Liver (tissue), 9 donors: ENCODE measurements around the gene NUP54. TPM values are rescaled to one million over a fixed set of nuclear protein-coding genes. Genes with fewer than 3 reads are reported as not detected.

Experiments used
- DNase-seq: peaks from one replicate; pipeline ENCODE4 v3.0.0-alpha.2; 2017; ENCODE audit warnings: low spot score
- H3K27ac ChIP-seq, 2 donors: one replicate each; pipeline ENCODE4 v1.7.0; 2013; ENCODE audit warnings: inconsistent platforms in 2 of 2, low read length in 2 of 2, control low read depth in 1 of 2, low read depth in 1 of 2, mild to moderate bottlenecking in 1 of 2
- H3K27me3 ChIP-seq, 4 donors: one replicate each; pipeline versions ENCODE4 v1.6.1 to v1.7.0; 2013; ENCODE audit warnings: low read length in 3 of 4, inconsistent platforms in 1 of 4, mild to moderate bottlenecking in 1 of 4, moderate library complexity in 1 of 4; ENCODE audit not compliant: control insufficient read depth in 4 of 4, insufficient read depth in 4 of 4
- H3K36me3 ChIP-seq, 4 donors: one replicate each; pipeline versions ENCODE4 v1.6.1 to v1.7.0; 2013; ENCODE audit warnings: low read length in 3 of 4, mild to moderate bottlenecking in 3 of 4, low read depth in 1 of 4, moderate library complexity in 1 of 4; ENCODE audit not compliant: control insufficient read depth in 4 of 4, insufficient read depth in 3 of 4
- H3K4me1 ChIP-seq, 4 donors: one replicate each; pipeline versions ENCODE4 v1.6.1 to v1.7.0; 2013; ENCODE audit warnings: low read length in 3 of 4, mild to moderate bottlenecking in 3 of 4, moderate library complexity in 1 of 4; ENCODE audit not compliant: control insufficient read depth in 4 of 4, insufficient read depth in 4 of 4
- H3K4me3 ChIP-seq, 3 donors: one replicate each; pipeline versions ENCODE4 v1.6.1 to v1.7.0; 2013; ENCODE audit warnings: low read length in 3 of 3, control low read depth in 1 of 3, low read depth in 1 of 3, mild to moderate bottlenecking in 1 of 3
- H3K9ac ChIP-seq, 2 donors: one replicate each; pipeline ENCODE4 v1.7.0; 2013; ENCODE audit warnings: low read length in 2 of 2, mild to moderate bottlenecking in 2 of 2, moderate library complexity in 2 of 2, control low read depth in 1 of 2, low read depth in 1 of 2
- H3K9me3 ChIP-seq, 4 donors: one replicate each; pipeline versions ENCODE4 v1.6.1 to v1.7.0; 2013; ENCODE audit warnings: low read length in 3 of 4; ENCODE audit not compliant: control insufficient read depth in 4 of 4
- FOXA1 ChIP-seq: IDR thresholded peaks from 2 replicates; pipeline ENCODE4 v1.6.1; 2016; ENCODE audit warnings: antibody characterized with exemption
- FOXA2 ChIP-seq: IDR thresholded peaks from 2 replicates; pipeline ENCODE4 v1.6.1; 2016; ENCODE audit warnings: antibody characterized with exemption
- HNF4A ChIP-seq, 2 donors: conservative IDR thresholded peaks; 2 replicates each; pipeline ENCODE4 v1.6.1; 2016; ENCODE audit warnings: antibody characterized with exemption in 2 of 2, mild to moderate bottlenecking in 2 of 2
- HNF4G ChIP-seq: IDR thresholded peaks from 2 replicates; pipeline ENCODE4 v1.6.1; 2016; ENCODE audit warnings: antibody characterized with exemption
- NR2F2 ChIP-seq: IDR thresholded peaks from 2 replicates; pipeline ENCODE4 v1.6.1; 2016; ENCODE audit warnings: antibody characterized with exemption
- RAD21 ChIP-seq, 2 donors: IDR thresholded peaks; 2 replicates each; pipeline ENCODE4 v1.6.1; 2016; ENCODE audit warnings: antibody characterized with exemption in 2 of 2, mild to moderate bottlenecking in 2 of 2
- RXRA ChIP-seq, 2 donors: IDR thresholded peaks; 2 replicates each; pipeline ENCODE4 v1.6.1; 2017 to 2018; ENCODE audit warnings: antibody characterized with exemption in 2 of 2, mild to moderate bottlenecking in 1 of 2
- SP1 ChIP-seq: IDR thresholded peaks from 2 replicates; pipeline ENCODE4 v1.6.1; 2018; ENCODE audit warnings: antibody characterized with exemption, mild to moderate bottlenecking
- TAF1 ChIP-seq: conservative IDR thresholded peaks from 2 replicates; pipeline ENCODE4 v1.6.1; 2016; ENCODE audit warnings: antibody characterized with exemption, mild to moderate bottlenecking
- WGBS: extraction: QIAGEN DNeasy Blood & Tissue Kit; methylation state at CpG from one replicate; pipeline ENCODE4 v1.1.7; 2013; 5-methylcytosine and 5-hydroxymethylcytosine counted together
- polyA plus RNA-seq, 2 donors: library from polyadenylated mRNA; stranded (reverse) in 1 of 2; unstranded in 1 of 2; fragments of 200-250 nt in 1 of 2; fragments of >200 nt in 1 of 2; fragmentation: Nextera tagmentation in 1 of 2; extraction: Ambion mirVana in 1 of 2; gene quantifications; one replicate each; pipeline versions ENCODE4 v1.2.1 to v1.2.3, GENCODE V29; 2013 to 2015
- total RNA-seq, 2 donors: library from RNA; depleted of rRNA; stranded (reverse); fragments of >200 nt; gene quantifications; one replicate each; pipeline ENCODE4 v1.2.3, GENCODE V29; 2014
- TF ChIP-seq, protein P1 (sequence below): IDR thresholded peaks from 2 replicates; pipeline ENCODE4 v1.6.1; 2016; ENCODE audit warnings: antibody characterized with exemption, mild to moderate bottlenecking
- TF ChIP-seq, protein P2 (sequence below): IDR thresholded peaks from 2 replicates; pipeline ENCODE4 v1.6.1; 2016; ENCODE audit warnings: antibody characterized with exemption
- TF ChIP-seq, protein P3 (sequence below): IDR thresholded peaks from 2 replicates; pipeline ENCODE4 v1.6.1; 2016; ENCODE audit warnings: antibody characterized with exemption
- donor health status: healthy.
- donor health status: healthy.
- donor health status: healthy.
- donor health status: healthy.
- donor health status: healthy.

The NUP54 gene
- total and polyA plus RNA-seq, 4 donors, result 8.3 to 29.3 (median 16.5) TPM

DNA sequence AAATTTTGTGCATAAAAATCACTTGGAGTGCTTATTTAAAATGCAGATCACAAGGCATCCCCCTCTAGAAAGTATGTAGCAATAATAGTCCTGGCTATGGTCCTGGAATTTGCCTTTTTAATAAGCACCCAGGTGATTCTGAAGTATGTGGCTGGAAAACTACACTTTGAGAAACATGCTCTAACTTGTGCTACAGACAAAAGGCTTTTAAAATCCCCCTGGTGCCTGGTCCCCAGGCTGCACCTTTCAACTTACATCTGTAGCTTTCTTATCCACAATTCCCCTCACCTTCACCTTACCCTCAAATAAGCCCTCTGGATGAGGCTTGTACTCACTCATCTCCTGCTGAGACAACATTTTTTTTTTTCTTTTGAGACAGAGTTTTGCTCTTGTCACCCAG lies 52.6 kb downstream of the NUP54 start (continued):
- TF ChIP-seq, protein P1, sequence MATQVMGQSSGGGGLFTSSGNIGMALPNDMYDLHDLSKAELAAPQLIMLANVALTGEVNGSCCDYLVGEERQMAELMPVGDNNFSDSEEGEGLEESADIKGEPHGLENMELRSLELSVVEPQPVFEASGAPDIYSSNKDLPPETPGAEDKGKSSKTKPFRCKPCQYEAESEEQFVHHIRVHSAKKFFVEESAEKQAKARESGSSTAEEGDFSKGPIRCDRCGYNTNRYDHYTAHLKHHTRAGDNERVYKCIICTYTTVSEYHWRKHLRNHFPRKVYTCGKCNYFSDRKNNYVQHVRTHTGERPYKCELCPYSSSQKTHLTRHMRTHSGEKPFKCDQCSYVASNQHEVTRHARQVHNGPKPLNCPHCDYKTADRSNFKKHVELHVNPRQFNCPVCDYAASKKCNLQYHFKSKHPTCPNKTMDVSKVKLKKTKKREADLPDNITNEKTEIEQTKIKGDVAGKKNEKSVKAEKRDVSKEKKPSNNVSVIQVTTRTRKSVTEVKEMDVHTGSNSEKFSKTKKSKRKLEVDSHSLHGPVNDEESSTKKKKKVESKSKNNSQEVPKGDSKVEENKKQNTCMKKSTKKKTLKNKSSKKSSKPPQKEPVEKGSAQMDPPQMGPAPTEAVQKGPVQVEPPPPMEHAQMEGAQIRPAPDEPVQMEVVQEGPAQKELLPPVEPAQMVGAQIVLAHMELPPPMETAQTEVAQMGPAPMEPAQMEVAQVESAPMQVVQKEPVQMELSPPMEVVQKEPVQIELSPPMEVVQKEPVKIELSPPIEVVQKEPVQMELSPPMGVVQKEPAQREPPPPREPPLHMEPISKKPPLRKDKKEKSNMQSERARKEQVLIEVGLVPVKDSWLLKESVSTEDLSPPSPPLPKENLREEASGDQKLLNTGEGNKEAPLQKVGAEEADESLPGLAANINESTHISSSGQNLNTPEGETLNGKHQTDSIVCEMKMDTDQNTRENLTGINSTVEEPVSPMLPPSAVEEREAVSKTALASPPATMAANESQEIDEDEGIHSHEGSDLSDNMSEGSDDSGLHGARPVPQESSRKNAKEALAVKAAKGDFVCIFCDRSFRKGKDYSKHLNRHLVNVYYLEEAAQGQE, result no peak
- TF ChIP-seq TAF1, result no peak

DNA sequence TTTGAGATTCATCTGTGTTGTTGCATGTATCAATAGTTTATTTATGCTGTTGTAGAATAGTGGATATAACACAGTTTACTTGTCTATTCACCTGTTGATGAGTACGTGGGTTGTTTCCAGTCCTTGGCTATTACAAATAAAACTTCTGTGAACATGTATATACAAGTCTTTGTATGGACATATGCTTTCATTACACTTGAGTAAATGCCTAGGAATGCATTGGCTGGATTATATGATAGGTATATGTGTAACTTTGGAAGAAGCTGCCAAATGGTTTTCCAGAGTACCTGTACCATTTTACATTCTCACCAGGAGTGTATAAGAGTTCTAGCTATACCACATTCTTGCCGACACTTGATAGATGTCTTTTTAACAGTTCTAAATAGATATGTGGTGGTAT lies 57.1 kb downstream of the NUP54 start:
- peaks cover 0 to 6% (median 4%) of the 10 kb centered on the region in 4 donors for H3K4me1 ChIP-seq
- no peaks in the 10 kb centered on the region for H3K36me3 ChIP-seq
- H3K27me3 ChIP-seq, result no peaks in the 10 kb centered on the region
- no peak overlapping the region for H3K4me3 ChIP-seq
- no peak overlapping the region for H3K27ac ChIP-seq
- H3K9me3 ChIP-seq, result no peaks in the 10 kb centered on the region
- no peak for DNase-seq
- TF ChIP-seq FOXA1 (no peak), NR2F2 (no peak), RAD21 (IDR thresholded peaks at IDR 0.05) (no peak)
- TF ChIP-seq, protein P2, sequence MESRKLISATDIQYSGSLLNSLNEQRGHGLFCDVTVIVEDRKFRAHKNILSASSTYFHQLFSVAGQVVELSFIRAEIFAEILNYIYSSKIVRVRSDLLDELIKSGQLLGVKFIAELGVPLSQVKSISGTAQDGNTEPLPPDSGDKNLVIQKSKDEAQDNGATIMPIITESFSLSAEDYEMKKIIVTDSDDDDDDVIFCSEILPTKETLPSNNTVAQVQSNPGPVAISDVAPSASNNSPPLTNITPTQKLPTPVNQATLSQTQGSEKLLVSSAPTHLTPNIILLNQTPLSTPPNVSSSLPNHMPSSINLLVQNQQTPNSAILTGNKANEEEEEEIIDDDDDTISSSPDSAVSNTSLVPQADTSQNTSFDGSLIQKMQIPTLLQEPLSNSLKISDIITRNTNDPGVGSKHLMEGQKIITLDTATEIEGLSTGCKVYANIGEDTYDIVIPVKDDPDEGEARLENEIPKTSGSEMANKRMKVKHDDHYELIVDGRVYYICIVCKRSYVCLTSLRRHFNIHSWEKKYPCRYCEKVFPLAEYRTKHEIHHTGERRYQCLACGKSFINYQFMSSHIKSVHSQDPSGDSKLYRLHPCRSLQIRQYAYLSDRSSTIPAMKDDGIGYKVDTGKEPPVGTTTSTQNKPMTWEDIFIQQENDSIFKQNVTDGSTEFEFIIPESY, result no peak
- TF ChIP-seq, protein P3, sequence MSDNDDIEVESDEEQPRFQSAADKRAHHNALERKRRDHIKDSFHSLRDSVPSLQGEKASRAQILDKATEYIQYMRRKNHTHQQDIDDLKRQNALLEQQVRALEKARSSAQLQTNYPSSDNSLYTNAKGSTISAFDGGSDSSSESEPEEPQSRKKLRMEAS, result no peak
- 89% methylated on average over 2 of the region's 2 CpGs for WGBS
- no peak overlapping the region for H3K9ac ChIP-seq

DNA sequence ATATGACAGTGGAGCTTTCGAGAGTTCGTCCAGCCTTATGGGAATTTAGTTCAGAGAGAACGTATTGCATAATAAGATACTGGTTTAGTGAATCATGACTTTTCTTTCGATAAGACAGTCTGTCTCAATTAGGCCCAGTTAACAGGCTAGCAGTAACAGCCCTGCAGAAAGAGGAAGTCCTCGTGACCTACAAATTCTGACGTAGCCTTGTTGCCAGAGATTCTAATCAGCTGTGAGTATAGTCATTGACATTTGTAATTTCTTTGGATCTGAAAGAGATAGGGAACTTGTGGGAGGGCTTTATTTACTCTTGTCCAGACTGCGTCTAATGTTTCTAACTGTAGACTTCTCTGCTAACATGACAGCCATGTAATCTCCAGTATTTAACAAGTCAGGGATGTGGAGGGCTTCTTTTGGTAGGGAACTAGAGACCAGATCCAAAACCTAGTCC lies 57.9 kb downstream of the NUP54 start:
- Histone ChIP-seq H3K9me3 (no peaks in the 10 kb centered on the region), H3K36me3 (no peaks in the 10 kb centered on the region), H3K9ac (no peak overlapping the region), H3K4me3 (no peak overlapping the region), H3K4me1 (peaks cover 0 to 6% (median 4%) of the 10 kb centered on the region in 4 donors), H3K27ac (no peak overlapping the region), H3K27me3 (no peaks in the 10 kb centered on the region)
- TF ChIP-seq HNF4A (conservative IDR thresholded peaks at IDR 0.05) (no peak), RXRA (IDR thresholded peaks at IDR 0.05) (no peak), SP1 (no peak)
- WGBS, result 66% methylated on average over 7 of the region's 7 CpGs
- DNase-seq, result no peak

DNA sequence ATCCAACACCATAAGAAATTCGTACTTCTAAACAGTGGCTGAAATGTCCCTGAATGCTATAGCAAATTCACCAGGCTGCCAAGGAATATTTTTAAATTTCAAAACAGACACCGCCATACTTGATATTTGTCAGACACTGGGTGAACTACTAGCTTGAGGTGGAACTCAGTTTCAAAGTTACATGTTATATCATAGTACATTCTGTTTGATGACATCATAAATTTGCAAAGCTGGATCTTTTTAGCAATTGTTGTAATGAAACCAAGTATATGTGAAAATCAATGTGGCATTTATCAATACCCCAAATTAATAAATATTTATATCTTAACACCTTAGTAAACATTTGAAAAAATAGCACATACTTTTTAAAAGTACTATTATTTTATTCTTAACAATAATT lies 59.5 kb downstream of the NUP54 start:
- TF ChIP-seq FOXA2, result no peak
- no peak for TF ChIP-seq HNF4G
- DNase-seq, result no peak
- WGBS, result 94% methylated on average over 2 of the region's 2 CpGs

More for the DNA sequence above, 59.5 kb downstream of the NUP54 start:
- peaks cover 0 to 9% (median 4%) of the 10 kb centered on the region in 4 donors for H3K4me1 ChIP-seq
- no peaks in the 10 kb centered on the region for H3K36me3 ChIP-seq
- H3K9ac ChIP-seq, result no peak overlapping the region
- no peaks in the 10 kb centered on the region for H3K27me3 ChIP-seq
- no peaks in the 10 kb centered on the region for H3K9me3 ChIP-seq
- H3K27ac ChIP-seq, result no peak overlapping the region
- no peak overlapping the region for H3K4me3 ChIP-seq
